HG03565 (cell line): ENCODE results near the gene AKAP7.
"Not testable (repeated sequence)": the region's sequence is repeated elsewhere in the genome, so short reads cannot be mapped to it uniquely, and the experiment has no call there.

ENCODE experiments used
- ATAC-seq: cut with Tn5 transposase; IDR thresholded peaks from one replicate; pipeline ENCODE4 v1.9.1; 2021; ENCODE audit warnings: mild to moderate bottlenecking, moderate library complexity; ENCODE audit not compliant: unreplicated experiment

Gene AKAP7

GRCh38 chr6:131135244-131136020 is at the start of gene AKAP7:
TSS of gene AKAP7 (plus strand) at chr6:131135467. CDS start at chr6:131135764, 297 bp downstream.
- peak; percentile 62 for ATAC-seq

- not testable (repeated sequence) for ATAC-seq
Observed at GRCh38 chr6:131090339-131090738, 44.9 kb upstream of the AKAP7 start.

DNA sequence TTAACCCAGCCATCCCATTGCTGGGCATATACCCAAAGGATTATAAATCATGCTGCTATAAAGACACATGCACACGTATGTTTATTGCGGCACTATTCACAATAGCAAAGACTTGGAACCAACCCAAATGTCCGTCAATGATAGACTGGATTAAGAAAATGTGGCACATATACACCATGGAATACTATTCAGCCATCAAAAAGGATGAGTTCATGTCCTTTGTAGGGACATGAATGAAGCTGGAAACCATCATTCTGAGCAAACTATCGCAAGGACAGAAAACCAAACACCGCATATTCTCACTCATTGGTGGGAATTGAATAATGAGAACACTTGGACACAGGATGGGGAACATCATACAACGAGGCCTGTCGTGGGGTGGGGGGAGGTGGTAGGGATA is 43.3 kb upstream of the AKAP7 start:
- not testable (repeated sequence) for ATAC-seq

- no peak for ATAC-seq
Observed at GRCh38 chr6:131093334-131093733, 41.9 kb upstream of the AKAP7 start.

DNA sequence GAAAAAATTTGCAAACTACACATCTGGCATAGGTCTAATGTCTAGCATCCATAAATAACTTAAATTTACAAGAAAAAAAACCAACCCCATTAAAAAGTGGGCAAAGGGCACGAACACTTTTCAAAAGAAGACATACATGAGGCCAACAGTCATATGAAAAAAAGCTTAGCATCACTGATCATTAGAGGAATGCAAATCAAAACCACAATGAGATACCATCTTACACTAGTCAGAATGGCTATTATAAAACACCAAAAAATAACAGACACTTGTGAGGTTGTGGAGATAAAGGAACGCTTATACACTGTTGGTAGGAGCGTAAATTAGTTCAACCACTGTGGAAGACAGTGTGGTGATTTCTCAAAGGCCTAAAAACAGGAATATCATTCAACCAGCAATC is 38.5 kb upstream of the AKAP7 start:
- no peak for ATAC-seq

- ATAC-seq = no peak
Observed at GRCh38 chr6:131101911-131102680, 33.2 kb upstream of the AKAP7 start.

DNA sequence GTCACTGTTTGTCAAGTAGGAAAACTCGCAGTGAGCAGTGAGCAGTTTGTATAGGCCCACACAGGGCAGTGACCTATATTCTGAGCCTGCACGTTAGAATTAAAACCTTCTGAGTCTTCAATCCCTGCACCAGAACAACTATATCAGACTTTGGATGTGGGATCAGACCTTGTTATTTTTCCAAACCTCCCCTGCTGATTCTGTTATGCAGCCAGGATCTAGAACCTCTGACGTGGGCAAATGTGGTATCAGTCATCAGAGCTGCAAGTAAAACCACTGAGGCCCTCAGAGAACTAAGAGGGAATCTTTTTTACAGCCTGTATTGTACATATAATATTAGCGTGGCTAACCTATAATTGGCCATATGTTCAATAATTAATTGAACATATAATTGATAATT is 32.0 kb upstream of the AKAP7 start:
- no peak for ATAC-seq

- ATAC-seq = no peak
Observed at GRCh38 chr6:131103901-131104300, 31.4 kb upstream of the AKAP7 start.

DNA sequence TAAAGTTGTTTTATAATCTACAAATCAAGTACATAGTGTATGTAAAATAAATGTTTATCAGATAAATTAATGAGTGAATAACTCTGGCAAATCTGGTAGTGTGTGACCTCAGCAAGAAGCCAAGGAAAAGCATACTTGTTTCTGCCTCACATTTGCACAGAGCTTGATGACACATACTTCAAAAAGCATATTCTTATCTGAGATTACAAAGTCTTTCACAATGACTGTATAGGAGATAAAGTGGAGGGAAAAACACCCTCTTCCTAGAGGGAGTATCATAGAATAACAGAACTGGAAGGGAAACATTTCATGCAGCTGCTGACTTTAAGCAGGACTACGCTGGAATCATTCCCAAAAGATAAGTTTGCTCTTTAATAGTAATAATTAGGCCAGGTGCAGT is 28.1 kb upstream of the AKAP7 start:
- ATAC-seq = no peak

DNA sequence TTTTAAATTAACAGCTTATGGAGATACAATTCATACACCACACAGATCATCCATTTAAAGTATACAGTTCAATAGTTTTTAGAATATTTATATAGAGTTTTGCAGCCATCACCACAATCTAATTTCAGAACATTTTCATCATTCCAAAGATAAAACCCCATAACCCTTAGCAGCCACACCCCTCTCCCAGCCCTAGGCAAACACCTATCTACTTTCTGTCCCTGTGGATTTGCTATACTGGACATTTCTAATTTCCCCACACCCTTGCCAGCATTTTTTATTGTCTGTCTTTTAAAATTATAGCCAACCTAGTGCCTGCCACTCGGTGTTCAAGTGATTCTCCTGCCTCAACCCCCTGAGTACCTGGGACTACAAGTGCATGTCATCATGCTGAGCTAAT is 23.0 kb upstream of the AKAP7 start:
- no peak for ATAC-seq

DNA sequence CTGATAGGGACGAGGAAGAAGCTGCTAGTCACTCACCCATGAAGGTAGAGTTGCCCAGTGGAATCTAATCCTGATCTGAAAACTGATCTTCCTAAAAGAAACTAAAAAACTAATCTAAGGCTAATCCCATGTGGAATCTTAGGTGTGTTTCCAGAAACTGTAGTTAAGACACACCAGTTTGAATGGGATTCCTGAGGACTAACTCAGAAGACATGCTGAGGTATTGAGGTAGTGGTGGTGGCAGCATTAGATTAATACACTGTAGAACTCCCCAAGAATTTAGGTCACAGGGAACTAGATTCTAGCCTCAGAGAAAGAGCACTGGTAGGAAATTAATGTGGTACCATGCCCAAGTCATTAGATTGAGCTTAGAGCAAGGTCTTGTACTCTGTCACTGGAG is 19.6 kb upstream of the AKAP7 start:
- ATAC-seq = no peak

DNA sequence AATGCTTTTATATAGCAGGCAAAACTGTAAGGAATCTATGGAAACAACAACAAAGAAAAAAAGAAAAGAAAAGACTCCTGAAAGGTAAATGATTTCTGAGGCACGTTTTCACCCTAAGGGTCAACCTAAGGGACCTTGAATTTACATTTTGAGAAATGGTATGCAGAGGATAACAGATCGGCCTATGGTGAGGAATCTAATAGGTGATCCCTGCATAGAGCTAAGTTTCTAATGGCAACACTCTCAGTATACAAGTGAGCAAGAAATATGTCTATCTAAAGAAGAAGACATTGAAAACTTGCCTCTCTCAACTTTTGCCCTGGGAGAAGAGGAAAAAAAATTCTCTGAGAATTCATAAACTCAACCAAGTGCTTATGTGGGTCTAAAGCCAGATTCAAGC is 18.9 kb upstream of the AKAP7 start:
- no peak for ATAC-seq

GRCh38 chr6:131116755-131117360 is 18.4 kb upstream of the AKAP7 start:
- no peak for ATAC-seq

- no peak for ATAC-seq
Observed at GRCh38 chr6:131117878-131118277, 17.4 kb upstream of the AKAP7 start.

DNA sequence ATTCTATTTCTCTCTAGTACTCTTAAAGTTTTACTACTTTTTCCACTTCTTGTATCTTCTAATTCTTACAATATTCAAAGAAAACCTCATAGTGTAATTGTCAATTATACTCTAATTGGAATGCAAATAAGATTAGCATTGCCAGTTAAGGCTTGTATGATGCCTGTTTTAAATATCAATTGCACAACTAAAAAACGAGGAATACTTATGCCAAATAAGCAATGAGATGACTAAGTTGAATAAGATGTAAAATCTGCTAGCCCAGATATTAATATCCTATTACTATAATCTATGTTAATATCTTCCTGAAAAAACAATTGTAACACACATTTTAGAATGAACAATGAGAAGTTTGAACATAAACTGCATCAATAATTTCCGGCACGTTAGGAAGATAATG is 13.3 kb upstream of the AKAP7 start:
- ATAC-seq = no peak

GRCh38 chr6:131122516-131122915 is 12.8 kb upstream of the AKAP7 start:
- no peak for ATAC-seq

- no peak for ATAC-seq
Observed at GRCh38 chr6:131124336-131125071, 10.8 kb upstream of the AKAP7 start.

DNA sequence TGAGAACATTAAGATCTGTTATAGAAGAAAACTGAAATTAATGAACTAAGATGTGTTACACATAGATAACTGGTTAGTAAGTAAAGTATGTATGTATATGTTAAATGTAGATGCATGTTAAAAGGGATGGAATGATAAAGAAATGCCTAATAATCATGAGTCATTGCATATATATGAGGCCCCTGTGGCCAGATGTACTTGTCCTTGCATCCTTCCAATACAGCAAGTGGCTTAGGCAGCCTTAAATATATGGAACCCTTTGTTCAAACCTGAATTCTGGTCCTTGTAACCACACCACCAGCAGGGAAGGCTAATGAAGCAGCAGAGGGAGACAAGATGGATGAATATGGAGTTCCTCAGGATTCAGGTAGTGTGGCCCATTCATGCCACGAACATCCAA is 9.8 kb upstream of the AKAP7 start:
- no peak for ATAC-seq

DNA sequence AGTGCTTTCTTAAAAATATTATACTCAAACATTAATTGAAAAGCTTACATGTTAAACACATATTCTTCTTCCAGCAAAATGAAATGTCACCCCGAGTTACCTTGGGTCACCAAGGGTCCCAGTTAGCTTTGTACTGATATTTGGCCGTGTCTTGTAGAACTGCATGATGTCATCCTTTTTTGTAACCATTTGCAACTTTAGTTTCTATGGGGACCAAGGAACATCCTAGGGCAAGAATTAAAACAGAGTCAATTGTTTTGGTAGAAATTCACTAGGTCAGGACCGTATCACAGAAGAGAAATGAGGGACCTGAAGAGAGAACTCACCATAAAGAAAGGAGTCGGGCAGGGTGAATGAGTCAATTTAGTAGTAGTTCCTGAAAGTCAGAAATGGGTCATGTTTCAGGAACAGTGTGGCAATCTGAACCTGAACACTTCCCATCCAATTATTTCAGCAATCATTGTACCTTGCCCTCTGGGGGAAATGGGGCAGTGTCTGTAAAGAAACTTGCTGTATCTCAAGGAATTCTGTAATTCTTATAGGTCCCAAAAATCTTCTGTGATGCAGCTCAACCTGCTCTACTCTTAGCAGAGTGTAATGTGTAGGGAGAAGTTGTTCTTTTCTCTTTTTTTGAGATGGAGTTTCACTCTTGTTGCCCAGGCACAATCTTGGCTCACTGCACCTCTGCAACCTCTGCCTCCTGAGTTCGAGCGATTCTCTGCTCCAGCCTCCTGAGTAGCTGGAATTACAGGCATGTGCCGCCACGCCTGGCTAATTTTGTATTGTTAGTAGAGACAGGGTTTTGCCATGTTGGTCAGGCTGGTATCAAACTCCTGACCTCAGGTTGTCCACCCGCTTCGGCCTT is 5.3 kb upstream of the AKAP7 start:
- no peak for ATAC-seq

DNA sequence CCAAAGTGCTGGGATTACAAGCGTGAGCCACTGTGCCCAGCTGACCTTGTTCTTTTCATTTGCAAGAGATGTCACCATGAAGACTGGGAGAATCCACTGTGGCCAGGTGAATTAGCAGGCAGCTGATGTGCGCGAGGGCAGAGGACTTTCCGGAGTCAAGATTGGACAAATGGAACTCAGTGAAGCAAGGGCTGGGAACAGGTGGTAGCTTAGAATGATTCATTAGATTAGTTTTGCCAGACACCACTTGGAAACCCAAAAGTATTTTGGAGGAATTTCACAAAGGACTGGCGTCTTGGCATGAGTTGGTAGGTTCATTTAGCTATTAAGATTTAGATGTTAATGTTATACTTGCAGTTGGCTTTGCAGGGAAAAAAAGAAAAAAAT is 4.7 kb upstream of the AKAP7 start:
- no peak for ATAC-seq
